Tibial artery (tissue), 4 donors: ENCODE results near the gene THBS2.

Experiments
- DNase-seq, 2 donors: peaks; one replicate each; pipeline ENCODE4 v3.0.0-alpha.2; 2019
- H3K27ac ChIP-seq, 2 donors: fragments of 200-600 bp; sonication (generic) in 1 of 2; 1 replicate in 1 of 2; 2 replicates in 1 of 2; pipeline ENCODE4 v1.5.1; 2018 to 2019; ENCODE audit warnings: mild to moderate bottlenecking in 1 of 2
- H3K27me3 ChIP-seq, 2 donors: fragments of 200-600 bp; sonication (generic) in 1 of 2; one replicate each; pipeline versions ENCODE4 v1.5.1 to v1.6.0; 2016 to 2019
- H3K36me3 ChIP-seq, 3 donors: fragments of 200-600 bp; sonication (generic) in 2 of 3; one replicate each; pipeline ENCODE4 v1.5.1; 2016 to 2019; ENCODE audit warnings: mild to moderate bottlenecking in 2 of 3
- H3K4me1 ChIP-seq, 4 donors: fragments of 200-600 bp; sonication (generic) in 2 of 4; 1 replicate in 3 of 4; 2 replicates in 1 of 4; pipeline ENCODE4 v1.5.1; 2016 to 2019
- H3K4me3 ChIP-seq, 2 donors: fragments of 200-600 bp; sonication (generic) in 1 of 2; 1 replicate in 1 of 2; 2 replicates in 1 of 2; pipeline ENCODE4 v1.5.1; 2018 to 2019; ENCODE audit warnings: mild to moderate bottlenecking in 2 of 2
- H3K9me3 ChIP-seq, 3 donors: fragments of 200-600 bp; sonication (generic) in 1 of 3; one replicate each; pipeline ENCODE4 v1.5.1; 2016 to 2019
- CTCF ChIP-seq, 2 experiments: fragments of 200-600 bp in 1 of 2; fragments of 450-650 bp in 1 of 2; IDR thresholded peaks; one replicate each; pipeline ENCODE4 v1.5.1; 2017 to 2019; ENCODE audit warnings: antibody characterized with exemption in 2 of 2, mild to moderate bottlenecking in 1 of 2, moderate library complexity in 1 of 2
- intact Hi-C: fragments of 100-400 bp; cut with DNase I; formaldehyde crosslinking; loops from one replicate; pipeline ENCODE4 v1.15.0; 2023; ENCODE audit warnings: low total_unique reads

THBS2 gene

GRCh38 chr6:169225131-169225576, 28.5 kb downstream of the THBS2 start:
- TF ChIP-seq CTCF (IDR thresholded peaks at IDR 0.05), result no peak
- H3K27ac ChIP-seq, result peak overlapping the region; percentile 62 to 63
- DNase-seq, result no peak

GRCh38 chr6:169224716-169225115, 28.9 kb downstream of the THBS2 start:
- Histone ChIP-seq H3K4me1 (no peaks in the 10 kb centered on the region), H3K4me3 (no peak overlapping the region), H3K9me3 (no peaks in the 10 kb centered on the region), H3K27ac (peak overlapping the region; percentile 62 to 63), H3K36me3 (peaks cover 52 to 91% (median 78%) of the 10 kb centered on the region in 3 donors), H3K27me3 (no peaks in the 10 kb centered on the region)
- no peak for TF ChIP-seq CTCF (IDR thresholded peaks at IDR 0.05)
- intact Hi-C loops, result no loop called here
- DNase-seq, result no peak

More at GRCh38 chr6:169225131-169225576, 28.5 kb downstream of the THBS2 start:
- no peaks in the 10 kb centered on the region for H3K27me3 ChIP-seq
- intact Hi-C loops, result no loop called here
- no peaks in the 10 kb centered on the region for H3K4me1 ChIP-seq
- no peak overlapping the region for H3K4me3 ChIP-seq
- peaks cover 53 to 87% (median 78%) of the 10 kb centered on the region in 3 donors for H3K36me3 ChIP-seq
- H3K9me3 ChIP-seq, result no peaks in the 10 kb centered on the region

- TF ChIP-seq CTCF (IDR thresholded peaks at IDR 0.05), result no peak
- Histone ChIP-seq H3K9me3 (no peaks in the 10 kb centered on the region), H3K27me3 (no peaks in the 10 kb centered on the region), H3K4me3 (no peak overlapping the region), H3K4me1 (no peaks in the 10 kb centered on the region), H3K27ac (peak overlapping the region; percentile 62 to 63), H3K36me3 (peaks cover 52 to 93% (median 78%) of the 10 kb centered on the region in 3 donors)
- intact Hi-C loops, result no loop called here
- no peak for DNase-seq
Measured at GRCh38 chr6:169224185-169224695, 29.4 kb downstream of the THBS2 start.

- peaks cover 54 to 93% (median 82%) of the 10 kb centered on the region in 3 donors for H3K36me3 ChIP-seq
- DNase-seq, result no peak
- no peaks in the 10 kb centered on the region for H3K9me3 ChIP-seq
- TF ChIP-seq CTCF (IDR thresholded peaks at IDR 0.05), result no peak
- no peak overlapping the region for H3K4me3 ChIP-seq
- H3K27me3 ChIP-seq, result no peaks in the 10 kb centered on the region
- intact Hi-C loops, result no loop called here
- H3K27ac ChIP-seq, result peak overlapping the region in 1 of 2 donors; percentile 63
- H3K4me1 ChIP-seq, result no peaks in the 10 kb centered on the region
Measured at GRCh38 chr6:169223006-169223405, 30.6 kb downstream of the THBS2 start.

GRCh38 chr6:169222126-169222525, 31.5 kb downstream of the THBS2 start:
- no peaks in the 10 kb centered on the region for H3K9me3 ChIP-seq
- intact Hi-C loops, result no loop called here
- no peak for DNase-seq
- H3K27me3 ChIP-seq, result no peaks in the 10 kb centered on the region
- no peak overlapping the region for H3K4me3 ChIP-seq
- TF ChIP-seq CTCF (IDR thresholded peaks at IDR 0.05), result no peak
- H3K36me3 ChIP-seq, result peaks cover 49 to 87% (median 78%) of the 10 kb centered on the region in 3 donors
- no peaks in the 10 kb centered on the region for H3K4me1 ChIP-seq
- no peak overlapping the region for H3K27ac ChIP-seq
